ENCODE results near the gene TM7SF2.
A peak's percentile ranks its signal among the peaks of the same experiment; 100 is the strongest.
"Not testable (repeated sequence)": the region's sequence is repeated elsewhere in the genome, so short reads cannot be mapped to it uniquely, and the experiment has no call there.

The TM7SF2 gene

DNA sequence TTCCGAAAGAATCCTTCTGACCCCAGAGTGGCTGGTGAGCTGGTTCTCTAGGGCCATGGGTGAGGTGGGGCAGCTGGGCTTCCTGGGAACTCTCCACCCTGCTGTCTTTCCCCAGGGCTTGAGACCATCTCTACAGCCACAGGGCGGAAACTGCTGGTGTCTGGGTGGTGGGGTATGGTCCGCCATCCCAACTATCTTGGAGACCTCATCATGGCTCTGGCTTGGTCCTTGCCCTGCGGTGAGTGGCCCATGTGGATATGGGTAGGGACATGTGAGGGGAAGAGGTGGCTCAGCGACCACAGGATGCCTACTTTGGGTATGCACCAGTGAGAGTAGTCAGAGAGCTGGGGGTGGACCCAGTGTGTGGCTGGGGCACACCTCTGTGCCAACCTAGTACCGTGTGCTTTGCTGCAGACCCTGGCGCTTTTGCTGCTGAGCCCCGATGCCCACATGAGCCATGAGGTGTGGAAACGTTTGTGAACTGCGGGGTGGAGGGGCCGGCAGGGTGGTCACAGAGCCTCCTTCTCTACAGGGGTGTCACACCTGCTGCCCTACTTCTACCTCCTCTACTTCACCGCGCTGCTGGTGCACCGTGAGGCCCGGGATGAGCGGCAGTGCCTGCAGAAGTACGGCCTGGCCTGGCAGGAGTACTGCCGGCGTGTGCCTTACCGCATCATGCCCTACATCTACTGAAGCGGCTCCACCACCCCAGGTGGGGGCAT, 3.9 kb downstream of the TM7SF2 start:
- no peak for DNase-seq

GRCh38 chr11:65116370-65117205, 4.9 kb downstream of the TM7SF2 start:
- DNase-seq, result peak; percentile 5

- peak; percentile 94 for DNase-seq
Measured at GRCh38 chr11:65117206-65118096, 5.8 kb downstream of the TM7SF2 start, which contains the start of gene ZNHIT2. Gene ZNHIT2, minus strand, starts transcription at chr11:65117701. Its CDS starts 48 bp downstream, at chr11:65117653.

GRCh38 chr11:65118097-65118837, 6.6 kb downstream of the TM7SF2 start:
- no peak for DNase-seq

DNA sequence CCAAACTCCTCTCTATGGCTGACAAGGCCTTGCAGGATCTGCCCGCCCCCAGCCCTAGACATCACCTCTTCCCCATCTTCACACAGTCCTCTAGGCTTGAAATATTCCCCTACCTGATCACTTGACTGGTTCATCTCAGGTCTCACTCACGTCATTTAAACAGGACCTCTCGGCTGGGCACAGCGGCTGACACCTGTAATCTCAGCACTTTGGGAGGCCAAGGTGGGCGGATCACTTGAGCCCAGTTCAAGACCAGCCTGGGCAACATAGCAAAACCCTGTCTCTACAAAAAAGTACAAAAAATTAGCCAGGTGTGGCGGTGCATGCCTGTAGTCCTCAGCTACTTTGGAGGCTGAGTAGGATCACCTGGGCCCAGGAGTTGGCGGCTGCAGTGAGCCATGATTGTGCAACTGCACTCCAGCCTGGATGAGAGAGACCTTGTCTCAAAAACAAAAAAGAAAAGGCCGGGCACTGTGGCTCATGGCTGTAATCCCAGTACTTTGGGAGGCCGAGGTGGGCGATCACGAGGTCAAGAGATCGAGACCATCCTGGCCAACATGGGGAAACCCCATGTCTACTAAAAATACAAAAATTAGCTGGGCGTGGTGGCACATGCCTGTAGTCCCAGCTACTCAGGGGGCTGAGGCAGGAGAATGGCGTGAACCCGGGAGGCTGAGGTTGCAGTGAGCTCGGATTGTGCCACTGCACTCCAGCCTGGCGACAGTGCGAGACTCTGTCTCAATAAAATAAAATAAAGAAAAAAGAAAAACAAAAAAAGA, 7.4 kb downstream of the TM7SF2 start:
- DNase-seq, result not testable (repeated sequence)

DNA sequence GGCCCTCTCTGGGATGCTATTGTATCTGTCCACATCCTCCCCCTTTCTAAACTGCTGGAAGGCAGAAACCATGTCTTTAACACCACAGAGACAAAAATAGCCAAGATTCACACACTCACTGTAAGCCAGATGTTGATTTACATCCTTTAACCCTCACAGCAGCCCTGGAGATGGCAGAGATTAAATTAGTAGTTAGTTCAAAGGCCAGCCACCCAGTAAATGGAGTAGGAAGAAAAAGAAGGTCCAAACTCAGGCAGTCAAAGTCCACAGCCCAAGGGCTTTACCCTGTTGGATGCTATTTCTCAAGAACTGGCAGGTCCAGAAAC, 8.0 kb downstream of the TM7SF2 start:
- no peak for DNase-seq

- DNase-seq, result no peak
Measured at GRCh38 chr11:65120831-65121230, 9.2 kb downstream of the TM7SF2 start.

DNA sequence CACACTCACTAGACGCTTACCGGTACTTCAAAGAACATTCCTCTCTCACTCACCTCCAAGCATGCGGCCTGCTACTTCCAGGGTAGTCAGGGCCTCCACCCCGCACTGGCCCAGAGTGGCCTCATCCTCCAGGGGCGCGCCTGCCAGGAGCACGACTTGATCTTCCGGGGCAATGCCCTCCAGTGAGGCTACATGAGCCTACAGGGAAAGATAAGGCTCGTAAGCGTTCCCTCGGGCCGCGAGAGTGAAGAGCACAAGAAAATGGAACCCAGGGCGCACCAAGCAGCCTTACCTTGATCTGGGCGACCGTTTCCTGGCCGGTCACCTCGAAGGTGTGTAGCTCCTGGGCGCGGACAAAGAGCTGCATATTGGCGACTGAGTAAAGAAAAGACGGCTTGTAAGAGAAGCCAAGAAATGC, 9.8 kb downstream of the TM7SF2 start:
- no peak for DNase-seq

GRCh38 chr11:65121865-65122696, 10.4 kb downstream of the TM7SF2 start, which contains the start of the genes FAU and MRPL49:
Gene FAU, minus strand, starts transcription at chr11:65122134. Its CDS starts 321 bp downstream, at chr11:65121813.
Gene MRPL49, plus strand, starts transcription at chr11:65122321. Its CDS starts 26 bp downstream, at chr11:65122347.
- DNase-seq, result peak; percentile 93

DNA sequence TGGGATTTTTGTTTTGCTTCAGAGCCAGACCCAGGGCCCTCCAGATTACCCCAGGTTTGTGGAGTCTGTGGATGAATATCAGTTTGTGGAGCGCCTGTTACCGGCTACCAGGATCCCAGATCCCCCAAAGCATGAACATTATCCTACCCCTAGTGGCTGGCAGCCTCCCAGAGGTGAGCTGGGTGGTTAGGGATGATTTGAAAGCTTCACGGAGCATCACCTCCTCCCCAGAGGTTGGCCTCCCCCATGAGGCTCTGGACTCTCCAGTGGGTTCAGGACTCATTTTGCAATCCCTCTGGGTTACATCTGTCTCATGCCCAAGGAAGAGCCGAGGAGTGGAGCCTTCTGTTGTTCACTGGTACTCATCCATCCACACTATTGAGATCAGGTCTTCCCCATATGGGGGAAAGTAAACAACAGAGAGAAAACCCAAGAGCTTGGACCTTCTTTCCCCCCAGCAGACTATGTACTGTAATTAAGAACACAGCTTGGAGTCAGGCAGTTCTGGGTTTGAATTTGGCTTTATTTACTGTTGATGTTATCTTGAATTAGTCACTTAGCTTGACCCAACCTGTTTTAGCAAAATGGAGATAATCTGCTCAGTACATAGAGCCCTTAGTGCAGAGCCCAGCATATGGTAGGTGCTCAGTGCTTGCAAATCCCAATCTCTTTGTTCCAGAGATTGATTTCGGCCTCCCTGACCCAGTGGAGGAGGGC, 13.0 kb downstream of the TM7SF2 start:
- no peak for DNase-seq

DNA sequence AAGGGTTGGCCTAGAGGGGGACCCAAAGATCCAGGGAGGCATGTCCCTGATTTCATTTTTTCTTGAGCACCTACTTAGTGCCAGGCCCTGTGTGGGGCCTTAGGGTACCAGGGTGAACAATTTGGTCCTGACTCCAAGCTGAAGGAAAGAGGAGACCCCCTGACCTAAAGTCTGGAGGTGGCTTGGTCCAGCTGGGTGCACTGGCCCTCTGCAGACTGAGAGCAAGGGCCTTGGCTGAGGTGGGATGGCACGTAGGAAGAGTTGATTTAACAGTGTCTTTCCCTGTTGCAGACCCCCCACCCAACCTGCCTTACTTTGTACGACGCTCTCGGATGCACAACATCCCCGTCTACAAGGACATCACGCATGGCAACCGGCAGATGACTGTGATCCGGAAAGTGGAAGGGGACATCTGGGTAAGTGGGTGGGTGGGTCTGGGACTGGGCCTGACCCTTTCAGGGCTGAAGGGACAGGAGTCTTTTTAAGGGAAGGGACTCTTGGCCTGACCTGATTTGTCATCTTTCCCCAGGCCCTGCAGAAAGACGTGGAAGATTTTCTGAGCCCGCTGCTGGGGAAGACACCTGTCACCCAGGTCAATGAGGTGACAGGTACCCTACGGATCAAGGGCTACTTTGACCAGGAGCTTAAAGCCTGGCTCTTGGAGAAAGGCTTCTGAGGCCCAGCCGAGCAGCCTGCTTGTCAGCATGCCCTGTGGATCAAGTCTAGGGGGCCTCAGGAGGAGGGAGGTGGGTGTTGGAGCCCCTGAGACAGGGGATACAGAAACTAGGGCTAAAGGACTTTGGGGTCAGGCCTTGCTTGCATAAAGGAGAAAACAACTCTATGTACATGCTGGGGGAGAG, 13.8 kb downstream of the TM7SF2 start:
- DNase-seq, result no peak

GRCh38 chr11:65126624-65127274, 15.1 kb downstream of the TM7SF2 start:
- no peak for DNase-seq

DNA sequence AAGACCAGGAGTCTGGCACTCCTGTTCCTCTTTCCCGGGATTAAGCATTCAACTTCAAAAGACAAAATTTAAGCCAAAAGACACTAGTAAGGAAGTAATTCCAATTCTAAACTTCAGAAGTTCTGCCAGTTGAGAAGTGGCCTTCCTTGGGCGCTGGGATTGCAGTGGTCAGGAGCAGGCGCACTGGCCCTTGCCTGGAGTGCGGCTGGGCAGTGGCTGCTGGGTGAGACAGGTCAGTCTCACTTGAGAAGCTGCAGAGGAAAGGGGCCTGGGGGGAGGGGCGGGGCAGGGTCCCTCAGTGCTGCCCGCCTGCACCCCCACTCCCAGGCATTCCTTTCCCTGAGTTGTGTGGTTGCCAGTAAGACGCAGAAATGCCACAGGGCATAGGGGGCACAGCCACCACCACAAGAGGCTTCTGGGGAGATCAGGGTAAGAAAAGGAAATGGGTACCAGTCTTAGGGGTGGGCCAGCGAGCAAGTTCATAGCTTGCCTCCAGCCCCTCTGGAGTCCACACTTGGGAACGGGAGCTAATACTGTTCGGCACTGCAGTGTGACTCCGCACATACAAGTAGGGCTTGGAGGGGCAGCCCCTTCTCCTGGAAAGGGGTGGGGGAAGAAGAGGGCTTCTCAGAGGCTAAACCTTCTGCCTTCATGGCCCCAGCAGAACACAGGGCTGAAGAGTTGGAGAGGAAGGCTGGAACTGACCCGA, 16.0 kb downstream of the TM7SF2 start:
- DNase-seq, result no peak

DNA sequence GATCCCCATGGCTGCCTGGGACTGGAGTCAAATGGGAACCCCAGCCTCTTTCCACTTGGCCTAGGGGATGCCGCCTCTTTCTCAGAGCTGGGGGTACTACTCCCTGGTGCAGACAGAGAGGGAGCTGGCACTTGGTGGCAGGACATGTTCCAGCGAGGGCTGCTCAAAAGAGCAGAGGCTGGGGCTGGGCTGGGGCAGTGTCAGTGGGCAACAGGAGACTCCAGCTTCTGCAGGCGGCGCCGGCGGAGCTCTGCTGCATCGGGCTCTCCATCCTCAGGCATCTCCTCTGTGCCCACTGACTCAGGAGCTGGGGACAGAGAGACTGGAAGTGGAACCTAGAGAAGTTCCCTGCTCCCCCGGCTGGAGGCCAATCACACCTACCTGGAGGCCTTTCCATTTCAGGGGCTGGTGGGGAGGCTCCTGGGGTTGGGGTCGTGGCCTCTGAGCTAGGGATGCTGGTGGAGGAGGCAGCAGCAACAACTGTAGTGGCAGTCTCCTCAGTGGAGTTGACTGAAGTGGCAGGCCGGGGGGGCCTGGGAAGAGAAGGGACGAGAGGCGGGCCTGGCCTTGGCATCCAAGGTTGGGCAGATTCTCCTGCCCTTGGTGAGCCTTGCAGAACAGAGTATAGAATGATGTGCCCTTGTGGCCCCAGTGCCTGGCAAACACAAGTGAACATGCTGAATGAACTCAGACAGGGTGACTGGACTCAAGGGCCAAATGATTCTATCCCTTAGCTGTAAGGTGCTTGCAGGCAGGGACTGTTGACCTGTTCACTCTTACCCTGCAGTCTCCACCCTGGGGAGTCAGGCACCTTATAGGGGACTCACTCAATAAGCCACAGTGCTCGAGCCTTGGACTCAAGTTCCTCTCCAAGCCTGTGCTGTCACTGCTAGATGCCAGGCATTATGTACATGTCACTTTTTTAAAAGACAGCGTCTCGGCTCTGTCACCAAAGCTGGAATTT, 16.8 kb downstream of the TM7SF2 start:
- no peak for DNase-seq

- no peak for DNase-seq
Measured at GRCh38 chr11:65129649-65130441, 18.2 kb downstream of the TM7SF2 start.
